DND-41 (cell line): ENCODE results near the gene CSNK2B.

Experiments used
- ATAC-seq: fragments of 200-7000 bp; cut with Tn5 transposase; 3 replicates; pipeline ENCODE4 v1.9.1; 2021; ENCODE audit warnings: low read depth; ENCODE audit not compliant: insufficient read depth
- DNase-seq: peaks from one replicate; pipeline ENCODE4 v3.0.0-alpha.2; 2020
- H2AFZ ChIP-seq: 2 replicates; pipeline ENCODE4 v1.6.0; 2012; ENCODE audit warnings: low read depth, low read length
- H3K27ac ChIP-seq: 2 replicates; pipeline ENCODE4 v1.5.1; 2012; ENCODE audit warnings: low read length, inconsistent platforms
- H3K27me3 ChIP-seq: fragments of 200-600 bp; sonication (generic); 2 replicates; pipeline ENCODE4 v1.6.0; 2012; ENCODE audit warnings: low read length, mild to moderate bottlenecking, inconsistent platforms; ENCODE audit not compliant: insufficient read depth, poor library complexity
- H3K36me3 ChIP-seq: 2 replicates; pipeline ENCODE4 v1.5.1; 2012; ENCODE audit warnings: low read length, inconsistent platforms; ENCODE audit not compliant: insufficient read depth
- H3K4me1 ChIP-seq: 2 replicates; pipeline ENCODE4 v1.5.1; 2012; ENCODE audit warnings: mild to moderate bottlenecking, low read length; ENCODE audit not compliant: insufficient read depth
- H3K4me2 ChIP-seq: 2 replicates; pipeline ENCODE4 v1.6.0; 2012; ENCODE audit warnings: mild to moderate bottlenecking, moderate library complexity, low read length, inconsistent platforms; ENCODE audit not compliant: insufficient read depth
- H3K4me3 ChIP-seq, 2 experiments: fragments of 200-600 bp in 1 of 2; shearing (Covaris generic) in 1 of 2; 2 replicates each; pipeline ENCODE4 v1.5.1; 2012 to 2016; ENCODE audit warnings: inconsistent platforms in 2 of 2, low read length in 2 of 2, mild to moderate bottlenecking in 2 of 2, low read depth in 1 of 2, moderate library complexity in 1 of 2
- H3K79me2 ChIP-seq: 2 replicates; pipeline ENCODE4 v1.6.0; 2012; ENCODE audit warnings: low read length, inconsistent platforms; ENCODE audit not compliant: insufficient read depth
- H3K9ac ChIP-seq: 2 replicates; pipeline ENCODE4 v1.6.0; 2012; ENCODE audit warnings: low read depth, mild to moderate bottlenecking, inconsistent platforms, low read length, moderate library complexity
- H3K9me3 ChIP-seq: 2 replicates; pipeline ENCODE4 v1.5.1; 2012; ENCODE audit warnings: low read length, moderate library complexity, mild to moderate bottlenecking, inconsistent platforms; ENCODE audit not compliant: insufficient read depth, severe bottlenecking
- H4K20me1 ChIP-seq: 2 replicates; pipeline ENCODE4 v1.6.0; 2012; ENCODE audit warnings: low read length; ENCODE audit not compliant: insufficient read depth
- CTCF ChIP-seq: IDR thresholded peaks from 2 replicates; pipeline ENCODE4 v1.5.1; 2012; ENCODE audit warnings: borderline replicate concordance, low read length, moderate library complexity, mild to moderate bottlenecking; ENCODE audit not compliant: poor library complexity, severe bottlenecking; ENCODE audit errors: extremely low read depth
- EZH2 ChIP-seq: IDR thresholded peaks from 3 replicates; pipeline ENCODE4 v1.6.1; 2012; ENCODE audit warnings: borderline replicate concordance, low read depth, mild to moderate bottlenecking, moderate library complexity, low read length, inconsistent platforms; ENCODE audit not compliant: severe bottlenecking

Gene CSNK2B

GRCh38 chr6:31717499-31718222, 51.8 kb downstream of the CSNK2B start:
- H3K4me3 ChIP-seq: no peak overlapping the region
- H3K36me3 ChIP-seq: no peaks in the 10 kb centered on the region
- H3K4me2 ChIP-seq: no peak overlapping the region
- H3K79me2 ChIP-seq: no peaks in the 10 kb centered on the region
- no peak overlapping the region for H2AFZ ChIP-seq
- ATAC-seq: no peak
- no peaks in the 10 kb centered on the region for H3K4me1 ChIP-seq
- H4K20me1 ChIP-seq: no peaks in the 10 kb centered on the region
- no peaks in the 10 kb centered on the region for H3K27me3 ChIP-seq
- H3K27ac ChIP-seq: no peak overlapping the region
- TF ChIP-seq EZH2: no peak
- TF ChIP-seq CTCF: no peak
- H3K9me3 ChIP-seq: no peaks in the 10 kb centered on the region
- no peak for DNase-seq
- no peak overlapping the region for H3K9ac ChIP-seq

GRCh38 chr6:31718265-31718664, 52.4 kb downstream of the CSNK2B start:
- ATAC-seq (no peak), DNase-seq (no peak)
- Histone ChIP-seq H3K4me3 (no peak overlapping the region), H3K9me3 (no peaks in the 10 kb centered on the region), H3K36me3 (no peaks in the 10 kb centered on the region), H3K79me2 (no peaks in the 10 kb centered on the region), H3K27ac (no peak overlapping the region), H3K9ac (no peak overlapping the region), H2AFZ (no peak overlapping the region), H3K4me2 (no peak overlapping the region), H4K20me1 (no peaks in the 10 kb centered on the region), H3K4me1 (no peaks in the 10 kb centered on the region), H3K27me3 (no peaks in the 10 kb centered on the region)
- TF ChIP-seq EZH2 (no peak), CTCF (no peak)

GRCh38 chr6:31719001-31719400, 53.1 kb downstream of the CSNK2B start:
- ATAC-seq: no peak
- DNase-seq: no peak
- Histone ChIP-seq H3K9ac (no peak overlapping the region), H3K4me1 (peaks cover 4% of the 10 kb centered on the region), H3K9me3 (no peaks in the 10 kb centered on the region), H4K20me1 (no peaks in the 10 kb centered on the region), H3K4me2 (no peak overlapping the region), H2AFZ (no peak overlapping the region), H3K27me3 (no peaks in the 10 kb centered on the region), H3K27ac (no peak overlapping the region), H3K4me3 (no peak overlapping the region), H3K79me2 (no peaks in the 10 kb centered on the region), H3K36me3 (no peaks in the 10 kb centered on the region)
- TF ChIP-seq CTCF (no peak), EZH2 (no peak)
